ENCODE results near the gene LMO3. TPM values are rescaled to one million over a fixed set of nuclear protein-coding genes. Genes with fewer than 3 reads are reported as not detected.

The LMO3 gene
- total and polyA plus RNA-seq, 2 experiments from 2014 or later, result 7.9 to 15.1 TPM

GRCh38 chr12:16530268-16530850 is 75.6 kb downstream of the LMO3 start:
- Histone ChIP-seq H3K27ac (ENCODE audit: low read depth) (no peak overlapping the region), H3K79me2 (replicated peaks; ENCODE audit: insufficient read depth) (no peaks in the 10 kb centered on the region), H3K9me2 (ENCODE audit: insufficient read depth) (no peaks in the 10 kb centered on the region), H3K36me3 (ENCODE audit: insufficient read depth) (no peaks in the 10 kb centered on the region), H4K20me1 (replicated peaks; ENCODE audit: insufficient read depth) (no peaks in the 10 kb centered on the region), H3K4me1 (ENCODE audit: insufficient read depth) (no peaks in the 10 kb centered on the region), H3K4me2 (no peak overlapping the region), H3K27me3 (ENCODE audit: insufficient read depth) (no peaks in the 10 kb centered on the region), H3F3A (replicated peaks; ENCODE audit: low read depth) (no peaks in the 10 kb centered on the region), H3K4me3 (no peak overlapping the region), H2AFZ (no peak overlapping the region)
- H3K27ac Mint-ChIP-seq, result no peak overlapping the region
- ATAC-seq, result no peak
- TF ChIP-seq, protein P1, sequence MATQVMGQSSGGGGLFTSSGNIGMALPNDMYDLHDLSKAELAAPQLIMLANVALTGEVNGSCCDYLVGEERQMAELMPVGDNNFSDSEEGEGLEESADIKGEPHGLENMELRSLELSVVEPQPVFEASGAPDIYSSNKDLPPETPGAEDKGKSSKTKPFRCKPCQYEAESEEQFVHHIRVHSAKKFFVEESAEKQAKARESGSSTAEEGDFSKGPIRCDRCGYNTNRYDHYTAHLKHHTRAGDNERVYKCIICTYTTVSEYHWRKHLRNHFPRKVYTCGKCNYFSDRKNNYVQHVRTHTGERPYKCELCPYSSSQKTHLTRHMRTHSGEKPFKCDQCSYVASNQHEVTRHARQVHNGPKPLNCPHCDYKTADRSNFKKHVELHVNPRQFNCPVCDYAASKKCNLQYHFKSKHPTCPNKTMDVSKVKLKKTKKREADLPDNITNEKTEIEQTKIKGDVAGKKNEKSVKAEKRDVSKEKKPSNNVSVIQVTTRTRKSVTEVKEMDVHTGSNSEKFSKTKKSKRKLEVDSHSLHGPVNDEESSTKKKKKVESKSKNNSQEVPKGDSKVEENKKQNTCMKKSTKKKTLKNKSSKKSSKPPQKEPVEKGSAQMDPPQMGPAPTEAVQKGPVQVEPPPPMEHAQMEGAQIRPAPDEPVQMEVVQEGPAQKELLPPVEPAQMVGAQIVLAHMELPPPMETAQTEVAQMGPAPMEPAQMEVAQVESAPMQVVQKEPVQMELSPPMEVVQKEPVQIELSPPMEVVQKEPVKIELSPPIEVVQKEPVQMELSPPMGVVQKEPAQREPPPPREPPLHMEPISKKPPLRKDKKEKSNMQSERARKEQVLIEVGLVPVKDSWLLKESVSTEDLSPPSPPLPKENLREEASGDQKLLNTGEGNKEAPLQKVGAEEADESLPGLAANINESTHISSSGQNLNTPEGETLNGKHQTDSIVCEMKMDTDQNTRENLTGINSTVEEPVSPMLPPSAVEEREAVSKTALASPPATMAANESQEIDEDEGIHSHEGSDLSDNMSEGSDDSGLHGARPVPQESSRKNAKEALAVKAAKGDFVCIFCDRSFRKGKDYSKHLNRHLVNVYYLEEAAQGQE (IDR thresholded peaks at IDR 0.05; ENCODE audit: unreplicated experiment), result no peak
- TF ChIP-seq EZH2 (IDR thresholded peaks at IDR 0.05; ENCODE audit: low read depth, unreplicated experiment), result no peak
- TF ChIP-seq, protein P2, sequence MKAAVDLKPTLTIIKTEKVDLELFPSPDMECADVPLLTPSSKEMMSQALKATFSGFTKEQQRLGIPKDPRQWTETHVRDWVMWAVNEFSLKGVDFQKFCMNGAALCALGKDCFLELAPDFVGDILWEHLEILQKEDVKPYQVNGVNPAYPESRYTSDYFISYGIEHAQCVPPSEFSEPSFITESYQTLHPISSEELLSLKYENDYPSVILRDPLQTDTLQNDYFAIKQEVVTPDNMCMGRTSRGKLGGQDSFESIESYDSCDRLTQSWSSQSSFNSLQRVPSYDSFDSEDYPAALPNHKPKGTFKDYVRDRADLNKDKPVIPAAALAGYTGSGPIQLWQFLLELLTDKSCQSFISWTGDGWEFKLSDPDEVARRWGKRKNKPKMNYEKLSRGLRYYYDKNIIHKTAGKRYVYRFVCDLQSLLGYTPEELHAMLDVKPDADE (IDR thresholded peaks at IDR 0.05), result no peak
- no peak for TF ChIP-seq STAT1 (IDR thresholded peaks at IDR 0.05; ENCODE audit: unreplicated experiment)
- no peak for TF ChIP-seq ZNF331 (CRISPR knock-in tag; IDR thresholded peaks at IDR 0.05; ENCODE audit: low read depth)
- TF ChIP-seq EZH2phosphoT487 (IDR thresholded peaks at IDR 0.05; ENCODE audit: unreplicated experiment), result no peak
- TF ChIP-seq NANOG (IDR thresholded peaks at IDR 0.05; ENCODE audit: borderline replicate concordance), result no peak
- no peak for TF ChIP-seq POLR2AphosphoS5 (IDR thresholded peaks at IDR 0.05; ENCODE audit: low read depth)
- no peak for TF ChIP-seq ZNF114 (CRISPR knock-in tag; IDR thresholded peaks at IDR 0.05)
- TF ChIP-seq ZNF462 (CRISPR knock-in tag; IDR thresholded peaks at IDR 0.05), result no peak
- TF ChIP-seq CREB1 (CRISPR knock-in tag; IDR thresholded peaks at IDR 0.05; ENCODE audit: low read depth), result no peak
- TF ChIP-seq CTCF (conservative IDR thresholded peaks at IDR 0.05; ENCODE audit: low read depth in 2 of 2), result no peak
- no peak for TF ChIP-seq JUNB (IDR thresholded peaks at IDR 0.05; ENCODE audit: unreplicated experiment)
- DNase-seq (ENCODE audit: low spot score), result no peak
- no peaks in the 10 kb centered on the region for H3K36me3 Mint-ChIP-seq (ENCODE audit: low read depth)
- H3K27me3 Mint-ChIP-seq (ENCODE audit: insufficient read depth, low read depth, poor library complexity), result peaks cover 3% of the 10 kb centered on the region
- no peak overlapping the region for H3K4me3 Mint-ChIP-seq
- H3K9me3 Mint-ChIP-seq, result no peaks in the 10 kb centered on the region
- H3K4me1 Mint-ChIP-seq, result 0 out of 3 replicates have a peak, but pooled peaks cover 2% of the 10 kb centered on the region
